CD4-positive, alpha-beta T cell (primary cell): ENCODE data around the gene ZBTB20. TPM values are rescaled to one million over a fixed set of nuclear protein-coding genes. Genes with fewer than 3 reads are reported as not detected.

Experiments
- ATAC-seq: fragments of 200-7000 bp; cut with Tn5 transposase; one replicate; pipeline ENCODE4 v1.10.0; 2022; ENCODE audit warnings: mild to moderate bottlenecking; ENCODE audit not compliant: poor library complexity
- CTCF ChIA-PET: fragments of 350-600 bp; sonication (Branson Sonifier 250); formaldehyde crosslinking; loops from one replicate; lab custom pipeline; 2021; ENCODE audit warnings: antibody characterized with exemption, inconsistent platforms; lab: Charles Lee
- POLR2A ChIA-PET: fragments of 350-600 bp; sonication (Branson Sonifier 250); formaldehyde crosslinking; loops from one replicate; lab custom pipeline; 2021; ENCODE audit warnings: antibody characterized with exemption, inconsistent platforms; lab: Charles Lee
- DNase-seq, 14 experiments: peaks; one replicate each; pipeline ENCODE4 v3.0.0-alpha.2; 2013 to 2020; ENCODE audit warnings: mixed read lengths in 2 of 14
- H3K27ac ChIP-seq, 2 donors: one replicate each; pipeline versions ENCODE4 v1.5.1 to v1.7.0; 2013; ENCODE audit warnings: low read length in 2 of 2, low read depth in 1 of 2, mild to moderate bottlenecking in 1 of 2
- H3K27me3 ChIP-seq, 2 experiments: 1 replicate in 1 of 2; 2 replicates in 1 of 2; pipeline versions ENCODE4 v1.6.1 to v1.7.0; 2013; ENCODE audit warnings: low read length in 2 of 2, control low read depth in 1 of 2, mild to moderate bottlenecking in 1 of 2, moderate library complexity in 1 of 2; ENCODE audit not compliant: insufficient read depth in 2 of 2, control insufficient read depth in 1 of 2
- H3K36me3 ChIP-seq: one replicate; pipeline ENCODE4 v1.6.1; 2013; ENCODE audit warnings: low read length, control low read depth; ENCODE audit not compliant: insufficient read depth
- H3K4me1 ChIP-seq: one replicate; pipeline ENCODE4 v1.6.1; 2013; ENCODE audit warnings: low read length, control low read depth; ENCODE audit not compliant: insufficient read depth
- H3K4me3 ChIP-seq: one replicate; pipeline ENCODE4 v1.5.1; 2013; ENCODE audit warnings: mild to moderate bottlenecking, low read length, moderate library complexity
- H3K9me3 ChIP-seq, 2 experiments: 1 replicate in 1 of 2; 2 replicates in 1 of 2; pipeline versions ENCODE4 v1.6.1 to v1.7.0; 2013; ENCODE audit warnings: low read length in 2 of 2, mild to moderate bottlenecking in 2 of 2, control low read depth in 1 of 2, moderate library complexity in 1 of 2; ENCODE audit not compliant: control insufficient read depth in 1 of 2, insufficient read depth in 1 of 2
- H3K27ac Mint-ChIP-seq: one replicate; pipeline ENCODE4 v1.8.0; 2020; ENCODE audit warnings: mixed read lengths
- H3K27me3 Mint-ChIP-seq: one replicate; pipeline ENCODE4 v1.8.0; 2021; ENCODE audit warnings: mixed read lengths
- H3K36me3 Mint-ChIP-seq: one replicate; pipeline ENCODE4 v1.8.0; 2021; ENCODE audit warnings: low read depth, mixed read lengths
- H3K4me1 Mint-ChIP-seq: one replicate; pipeline ENCODE4 v1.8.0; 2021; ENCODE audit warnings: low read depth, mixed read lengths
- H3K4me3 Mint-ChIP-seq: one replicate; pipeline ENCODE4 v1.8.0; 2020; ENCODE audit warnings: mild to moderate bottlenecking, mixed read lengths
- H3K9me3 Mint-ChIP-seq: one replicate; pipeline ENCODE4 v1.8.0; 2020; ENCODE audit warnings: mixed read lengths
- CTCF ChIP-seq: fragments of 200-600 bp; IDR thresholded peaks from one replicate; pipeline ENCODE4 v1.8.0; 2022; ENCODE audit warnings: antibody characterized with exemption, mild to moderate bottlenecking
- intact Hi-C, 2 experiments: fragments of 100-400 bp; cut with DNase I in 1 of 2; cut with micrococcal nuclease in 1 of 2; formaldehyde crosslinking; loops; one replicate each; pipeline versions ENCODE4 v1.15.1 to v1.9.0; 2023 to 2025; cut with DNase I, micrococcal nuclease
- total RNA-seq, 174 experiments: library from RNA in 2 of 174; stranded (reverse) in 2 of 174; gene quantifications; one replicate each; pipeline ENCODE4 v1.2.3 and lab custom pipeline; 2021 to 2026

The ZBTB20 gene
- total RNA-seq, 2 experiments from 2014 or later: 41.6 to 47.4 TPM

- intact Hi-C loops: no loop called here
- no peak overlapping the region for H3K4me3 Mint-ChIP-seq
- Histone ChIP-seq H3K4me1 (no peaks in the 10 kb centered on the region), H3K36me3 (no peaks in the 10 kb centered on the region), H3K4me3 (no peak overlapping the region), H3K9me3 (no peaks in the 10 kb centered on the region), H3K27me3 (no peaks in the 10 kb centered on the region), H3K27ac (no peak overlapping the region)
- H3K27ac Mint-ChIP-seq: no peak overlapping the region
- ChIA-PET CTCF (no interaction called here), POLR2A (no interaction called here)
- H3K27me3 Mint-ChIP-seq: no peaks in the 10 kb centered on the region
- DNase-seq (no peak), ATAC-seq (no peak)
- TF ChIP-seq CTCF: no peak
- peaks cover 21% of the 10 kb centered on the region for H3K36me3 Mint-ChIP-seq
- no peaks in the 10 kb centered on the region for H3K9me3 Mint-ChIP-seq
- H3K4me1 Mint-ChIP-seq: peaks cover 40% of the 10 kb centered on the region
Measured at GRCh38 chr3:114716916-114717315, 430.2 kb downstream of the ZBTB20 start.

- ChIA-PET CTCF (no interaction called here), POLR2A (no interaction called here)
- no peak for DNase-seq
- no peak overlapping the region for H3K27ac ChIP-seq
- TF ChIP-seq CTCF: no peak
- H3K9me3 Mint-ChIP-seq: no peaks in the 10 kb centered on the region
- H3K27ac Mint-ChIP-seq: no peak overlapping the region
- no peaks in the 10 kb centered on the region for H3K4me1 ChIP-seq
- H3K4me1 Mint-ChIP-seq: peaks cover 32% of the 10 kb centered on the region
- peaks cover 29% of the 10 kb centered on the region for H3K36me3 Mint-ChIP-seq
- H3K4me3 Mint-ChIP-seq: no peak overlapping the region
- H3K36me3 ChIP-seq: no peaks in the 10 kb centered on the region
- no peaks in the 10 kb centered on the region for H3K27me3 ChIP-seq
- H3K9me3 ChIP-seq: no peaks in the 10 kb centered on the region
- intact Hi-C loops: no loop called here
- no peaks in the 10 kb centered on the region for H3K27me3 Mint-ChIP-seq
- ATAC-seq: no peak
- H3K4me3 ChIP-seq: no peak overlapping the region
Measured at GRCh38 chr3:114716126-114716525, 431.0 kb downstream of the ZBTB20 start.

GRCh38 chr3:114714957-114715460, 432.1 kb downstream of the ZBTB20 start:
- Mint-ChIP-seq H3K4me3 (no peak overlapping the region), H3K27me3 (no peaks in the 10 kb centered on the region), H3K36me3 (peaks cover 40% of the 10 kb centered on the region), H3K27ac (no peak overlapping the region), H3K4me1 (peaks cover 22% of the 10 kb centered on the region), H3K9me3 (no peaks in the 10 kb centered on the region)
- ChIA-PET POLR2A (no interaction called here), CTCF (no interaction called here)
- Histone ChIP-seq H3K27ac (no peak overlapping the region), H3K4me1 (no peaks in the 10 kb centered on the region), H3K4me3 (no peak overlapping the region), H3K27me3 (no peaks in the 10 kb centered on the region), H3K9me3 (no peaks in the 10 kb centered on the region), H3K36me3 (no peaks in the 10 kb centered on the region)
- DNase-seq (no peak), ATAC-seq (no peak)
- intact Hi-C loops: no loop called here
- no peak for TF ChIP-seq CTCF
